Kidney (tissue), 14 donors: ENCODE results near the gene CLECL1. TPM values are rescaled to one million over a fixed set of nuclear protein-coding genes. Genes with fewer than 3 reads are reported as not detected.

Experiments
- DNase-seq, 5 donors: peaks; one replicate each; pipeline ENCODE4 v3.0.0-alpha.2; 2013 to 2020
- FAIRE-seq: peaks from 2 replicates; lab custom pipeline; 2012; peaks lifted over from hg19 to GRCh38; lab: Jason Lieb, UNC
- H3K27ac ChIP-seq, 2 donors: one replicate each; pipeline ENCODE4 v1.7.0; 2013; ENCODE audit warnings: low read depth in 2 of 2, low read length in 2 of 2, inconsistent platforms in 1 of 2
- H3K27me3 ChIP-seq: one replicate; pipeline ENCODE4 v1.7.1; 2013; ENCODE audit warnings: low read length, inconsistent platforms; ENCODE audit not compliant: control insufficient read depth, insufficient read depth
- H3K36me3 ChIP-seq, 3 donors: one replicate each; pipeline versions ENCODE4 v1.7.0 to v1.7.1; 2013; ENCODE audit warnings: low read length in 3 of 3, control low read depth in 1 of 3, inconsistent platforms in 1 of 3; ENCODE audit not compliant: insufficient read depth in 3 of 3, control insufficient read depth in 2 of 3
- H3K4me1 ChIP-seq, 3 donors: one replicate each; pipeline versions ENCODE4 v1.7.0 to v1.7.1; 2013; ENCODE audit warnings: low read length in 3 of 3, inconsistent platforms in 1 of 3, low read depth in 1 of 3; ENCODE audit not compliant: control insufficient read depth in 2 of 3, insufficient read depth in 2 of 3
- H3K4me3 ChIP-seq, 3 donors: one replicate each; pipeline versions ENCODE4 v1.7.0 to v1.8.1; 2013; ENCODE audit warnings: low read length in 3 of 3, control low read depth in 1 of 3, inconsistent platforms in 1 of 3
- H3K9ac ChIP-seq, 3 donors: one replicate each; pipeline versions ENCODE4 v1.7.0 to v1.7.1; 2013; ENCODE audit warnings: low read length in 3 of 3, control low read depth in 1 of 3, inconsistent platforms in 1 of 3
- H3K9me3 ChIP-seq, 3 donors: one replicate each; pipeline versions ENCODE4 v1.7.0 to v1.7.1; 2013; ENCODE audit warnings: low read length in 3 of 3, control low read depth in 1 of 3, inconsistent platforms in 1 of 3; ENCODE audit not compliant: control insufficient read depth in 2 of 3, insufficient read depth in 1 of 3
- CTCF ChIP-seq: IDR thresholded peaks from 3 replicates; pipeline ENCODE4 v1.5.1; 2012; ENCODE audit warnings: mild to moderate bottlenecking, moderate library complexity, borderline replicate concordance; ENCODE audit not compliant: insufficient read depth; ENCODE audit errors: extremely low read depth
- intact Hi-C: fragments of 100-400 bp; cut with DNase I; formaldehyde crosslinking; loops from one replicate; pipeline ENCODE4 v1.11.1; 2022
- polyA plus RNA-seq: library from polyadenylated mRNA; stranded (reverse); fragments of 350-450 nt; fragmentation: Illumina TruSeq; extraction: RNeasy Lipid Tissue Mini Kit (QIAGEN cat#74804); gene quantifications from one replicate; pipeline ENCODE4 v1.2.3, GENCODE V29; 2014; ENCODE audit warnings: low read depth, low replicate concordance; ENCODE audit not compliant: insufficient read depth
- total RNA-seq: library from RNA; stranded (reverse); fragmentation: NEBNext Ultra II Directional; extraction: Animal tissue kit (Norgen Biotek cat#: 25700); gene quantifications from one replicate; pipeline ENCODE4 v1.2.1, GENCODE V29; 2021
- donor health status: control.
- donor health status: control.
- donor health status: control.
- donor health status: control.
- donor health status: control.
- donor health status: DM: yes; HTN: yes; CAD: no.
- donor health status: Normal renal cell carcinoma (clear cell type).

CLECL1 gene
- total and polyA plus RNA-seq, 2 donors from 2014 or later = 2.1 TPM; not detected in 1

DNA sequence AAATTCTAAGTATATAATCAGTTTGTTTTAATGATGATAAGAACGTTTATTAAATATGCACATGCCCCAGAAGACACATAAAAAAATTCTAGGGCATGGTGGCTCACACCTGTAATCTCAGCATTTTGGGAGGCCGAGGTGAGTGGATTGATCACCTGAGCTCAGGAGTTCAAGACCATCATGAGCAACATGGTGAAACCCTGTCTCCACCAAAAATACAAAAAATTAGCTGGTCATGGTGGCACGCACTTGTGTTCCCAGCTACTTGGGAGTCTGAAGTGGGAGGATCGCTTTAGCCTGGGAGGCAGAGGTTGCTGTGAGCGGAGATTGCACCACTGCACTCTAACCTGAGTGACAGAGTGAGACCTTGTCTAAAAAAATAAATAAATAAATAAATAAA, 23.8 kb upstream of the CLECL1 start:
- DNase-seq (no peak), FAIRE-seq (no peak)
- Histone ChIP-seq H3K4me1 (no peaks in the 10 kb centered on the region), H3K4me3 (no peak overlapping the region), H3K36me3 (no peaks in the 10 kb centered on the region), H3K9ac (no peak overlapping the region), H3K27ac (no peak overlapping the region), H3K27me3 (no peaks in the 10 kb centered on the region), H3K9me3 (no peaks in the 10 kb centered on the region)
- no peak for TF ChIP-seq CTCF
- intact Hi-C loops = loop anchor here (10.0 kb wide), 1 partner anchor 168 kb away; no protein-coding TSS in a partner anchor

DNA sequence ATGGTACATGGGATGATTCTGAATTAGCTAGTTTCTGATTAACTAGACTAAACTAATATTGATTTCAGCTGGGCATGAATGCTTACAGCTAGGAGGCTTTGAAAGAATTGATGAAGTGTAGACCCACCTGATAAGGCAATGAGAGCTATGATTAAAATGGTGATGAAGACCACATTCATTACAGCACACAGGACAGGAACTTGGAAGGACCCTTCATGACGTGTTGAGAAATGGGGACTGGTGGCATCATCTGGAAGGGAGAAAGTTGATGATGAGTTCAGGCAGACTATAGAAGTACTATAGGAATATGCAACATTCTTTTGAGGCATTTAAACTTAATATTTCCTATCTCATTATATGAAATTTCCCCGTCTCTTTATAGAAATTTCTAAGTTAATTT, 23.3 kb upstream of the CLECL1 start:
- no peak overlapping the region for H3K4me3 ChIP-seq

DNA sequence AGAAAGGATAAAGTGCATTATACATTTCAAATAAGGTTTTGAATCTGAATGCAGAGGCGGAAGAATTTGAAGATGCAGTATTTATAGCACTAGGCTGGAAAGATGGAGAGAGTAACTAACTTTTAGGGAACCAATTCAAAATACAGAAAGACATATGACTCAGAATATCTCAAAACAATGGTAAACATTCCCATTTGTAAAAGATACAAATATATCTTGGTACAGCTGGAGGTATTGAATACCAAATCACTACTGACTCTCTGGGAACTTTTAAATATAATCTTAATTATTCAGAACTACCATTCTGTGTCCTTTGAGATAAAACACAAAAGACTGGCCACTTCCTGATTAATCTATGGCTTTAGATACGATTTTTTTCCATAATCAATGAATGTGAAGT, 22.7 kb upstream of the CLECL1 start:
- intact Hi-C loops = loop anchor here (10.0 kb wide), 1 partner anchor 169 kb away; no protein-coding TSS in a partner anchor
- no peak for DNase-seq

More for the DNA sequence above, 23.3 kb upstream of the CLECL1 start:
- Histone ChIP-seq H3K27me3 (no peaks in the 10 kb centered on the region), H3K36me3 (no peaks in the 10 kb centered on the region), H3K9me3 (no peaks in the 10 kb centered on the region), H3K9ac (no peak overlapping the region), H3K27ac (no peak overlapping the region), H3K4me1 (no peaks in the 10 kb centered on the region)
- no peak for FAIRE-seq
- no peak for TF ChIP-seq CTCF
- intact Hi-C loops = loop anchor here (10.0 kb wide), 1 partner anchor 169 kb away; no protein-coding TSS in a partner anchor
- DNase-seq = no peak

More for the DNA sequence above, 22.7 kb upstream of the CLECL1 start:
- no peaks in the 10 kb centered on the region for H3K4me1 ChIP-seq
- H3K36me3 ChIP-seq = no peaks in the 10 kb centered on the region
- H3K9me3 ChIP-seq = no peaks in the 10 kb centered on the region
- no peak overlapping the region for H3K4me3 ChIP-seq
- no peaks in the 10 kb centered on the region for H3K27me3 ChIP-seq
- no peak overlapping the region for H3K27ac ChIP-seq
- no peak for TF ChIP-seq CTCF
- H3K9ac ChIP-seq = no peak overlapping the region
- no peak for FAIRE-seq
